Fibroblast of skin of abdomen (primary cell): ENCODE data around the gene XYLB.

ENCODE experiments used
- DNase-seq: peaks from one replicate; pipeline ENCODE4 v3.0.0-alpha.2; 2013

Gene XYLB

GRCh38 chr3:38365469-38366062 lies 19.0 kb downstream of the XYLB start:
- no peak for DNase-seq

- no peak for DNase-seq
These were observed 19.5 kb downstream of the XYLB start for GRCh38 chr3:38366082-38366481.

GRCh38 chr3:38367779-38368178 lies 21.2 kb downstream of the XYLB start:
- DNase-seq: no peak

- DNase-seq: no peak
These were observed 21.7 kb downstream of the XYLB start for GRCh38 chr3:38368238-38368637.

- DNase-seq: no peak
These were observed 22.6 kb downstream of the XYLB start for GRCh38 chr3:38369186-38369585.

- DNase-seq: no peak
These were observed 23.6 kb downstream of the XYLB start for GRCh38 chr3:38370149-38370548.

GRCh38 chr3:38370861-38371260 lies 24.3 kb downstream of the XYLB start:
- no peak for DNase-seq

GRCh38 chr3:38371541-38372213 lies 25.1 kb downstream of the XYLB start:
- DNase-seq: no peak

- no peak for DNase-seq
These were observed 25.6 kb downstream of the XYLB start for GRCh38 chr3:38372214-38372601.

- no peak for DNase-seq
These were observed 27.6 kb downstream of the XYLB start for GRCh38 chr3:38374221-38374620.

- DNase-seq: no peak
These were observed 28.5 kb downstream of the XYLB start for GRCh38 chr3:38375072-38375471.

GRCh38 chr3:38375488-38376097 lies 29.0 kb downstream of the XYLB start:
- no peak for DNase-seq

- no peak for DNase-seq
These were observed 29.7 kb downstream of the XYLB start for GRCh38 chr3:38376098-38376816.

- no peak for DNase-seq
These were observed 32.7 kb downstream of the XYLB start for GRCh38 chr3:38379201-38379770.

GRCh38 chr3:38382506-38383080 lies 36.0 kb downstream of the XYLB start:
- no peak for DNase-seq

- DNase-seq: no peak
These were observed 36.7 kb downstream of the XYLB start for GRCh38 chr3:38383156-38383875.

GRCh38 chr3:38386992-38387750 lies 40.6 kb downstream of the XYLB start:
- no peak for DNase-seq

GRCh38 chr3:38387862-38388261 lies 41.3 kb downstream of the XYLB start:
- DNase-seq: no peak

- DNase-seq: no peak
These were observed 46.1 kb downstream of the XYLB start for GRCh38 chr3:38392604-38393163.

GRCh38 chr3:38396239-38396638 lies 49.7 kb downstream of the XYLB start:
- DNase-seq: no peak

GRCh38 chr3:38396861-38397260 lies 50.3 kb downstream of the XYLB start:
- DNase-seq: no peak
